HL-60 (cell line): Measurements from ENCODE around the gene ZNF544.

Source experiments
- DNase-seq, 2 experiments: peaks; one replicate each; pipeline ENCODE4 v3.0.0-alpha.2; 2010 to 2020; ENCODE audit warnings: low read depth in 1 of 2, low spot score in 1 of 2
- H3K27ac ChIP-seq: fragments of 250-450 bp; sonication (Bioruptor Pico); replicated peaks from 2 replicates; pipeline ENCODE4 v1.5.1; 2020; ENCODE audit warnings: mild to moderate bottlenecking, moderate library complexity
- H3K27me3 ChIP-seq: fragments of 250-450 bp; sonication (Bioruptor Pico); 2 replicates; pipeline ENCODE4 v1.5.1; 2021; ENCODE audit warnings: mild to moderate bottlenecking, moderate library complexity; ENCODE audit not compliant: insufficient read depth, poor library complexity, severe bottlenecking
- H3K4me3 ChIP-seq: replicated peaks from 2 replicates; pipeline ENCODE4 v1.5.1; 2011; ENCODE audit warnings: mild to moderate bottlenecking, control low read depth, low read length; ENCODE audit not compliant: insufficient read depth
- GABPA ChIP-seq: IDR thresholded peaks from 2 replicates; pipeline ENCODE4 v1.6.1; 2012; ENCODE audit warnings: low read depth
- POLR2AphosphoS5 ChIP-seq: IDR thresholded peaks from 2 replicates; pipeline ENCODE4 v1.6.1; 2012; ENCODE audit warnings: low read depth
- SPI1 ChIP-seq: IDR thresholded peaks from 2 replicates; pipeline ENCODE4 v1.6.1; 2012; ENCODE audit warnings: low read depth, mild to moderate bottlenecking, borderline replicate concordance
- long read RNA-seq: library from polyadenylated mRNA; unstranded; transcript quantifications from one replicate; pipeline ENCODE4 v2.0.0, GENCODE V29; 2020
- TF ChIP-seq, protein P1 (sequence below): IDR thresholded peaks from one replicate; pipeline ENCODE4 v1.5.1; 2011; ENCODE audit warnings: low read length, control low read depth, inconsistent platforms; ENCODE audit not compliant: insufficient read depth
- TF ChIP-seq, protein P2 (sequence below): IDR thresholded peaks from 2 replicates; pipeline ENCODE4 v1.6.1; 2012; ENCODE audit warnings: low read depth; ENCODE audit not compliant: insufficient replicate concordance

Gene ZNF544
- long read RNA-seq, partial matches to known transcripts, result 4 of 84 reads
- long read RNA-seq, other reads (novel, unspliced or antisense), result 72 of 84 reads

GRCh38 chr19:58228585-58229254, at the start of gene ZNF544:
TSS of gene ZNF544 (plus strand) at chr19:58228914. CDS start at chr19:58244024, 15,110 bp downstream.
- Histone ChIP-seq H3K27me3 (no peaks in the 10 kb centered on the region), H3K4me3 (peak within 1 kb of the TSS; percentile 92), H3K27ac (peak within 1 kb of the TSS; percentile 95)
- TF ChIP-seq POLR2AphosphoS5, result peak; percentile 91
- TF ChIP-seq, protein P1, sequence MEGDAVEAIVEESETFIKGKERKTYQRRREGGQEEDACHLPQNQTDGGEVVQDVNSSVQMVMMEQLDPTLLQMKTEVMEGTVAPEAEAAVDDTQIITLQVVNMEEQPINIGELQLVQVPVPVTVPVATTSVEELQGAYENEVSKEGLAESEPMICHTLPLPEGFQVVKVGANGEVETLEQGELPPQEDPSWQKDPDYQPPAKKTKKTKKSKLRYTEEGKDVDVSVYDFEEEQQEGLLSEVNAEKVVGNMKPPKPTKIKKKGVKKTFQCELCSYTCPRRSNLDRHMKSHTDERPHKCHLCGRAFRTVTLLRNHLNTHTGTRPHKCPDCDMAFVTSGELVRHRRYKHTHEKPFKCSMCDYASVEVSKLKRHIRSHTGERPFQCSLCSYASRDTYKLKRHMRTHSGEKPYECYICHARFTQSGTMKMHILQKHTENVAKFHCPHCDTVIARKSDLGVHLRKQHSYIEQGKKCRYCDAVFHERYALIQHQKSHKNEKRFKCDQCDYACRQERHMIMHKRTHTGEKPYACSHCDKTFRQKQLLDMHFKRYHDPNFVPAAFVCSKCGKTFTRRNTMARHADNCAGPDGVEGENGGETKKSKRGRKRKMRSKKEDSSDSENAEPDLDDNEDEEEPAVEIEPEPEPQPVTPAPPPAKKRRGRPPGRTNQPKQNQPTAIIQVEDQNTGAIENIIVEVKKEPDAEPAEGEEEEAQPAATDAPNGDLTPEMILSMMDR, result no peak
- TF ChIP-seq SPI1, result no peak
- TF ChIP-seq, protein P2, sequence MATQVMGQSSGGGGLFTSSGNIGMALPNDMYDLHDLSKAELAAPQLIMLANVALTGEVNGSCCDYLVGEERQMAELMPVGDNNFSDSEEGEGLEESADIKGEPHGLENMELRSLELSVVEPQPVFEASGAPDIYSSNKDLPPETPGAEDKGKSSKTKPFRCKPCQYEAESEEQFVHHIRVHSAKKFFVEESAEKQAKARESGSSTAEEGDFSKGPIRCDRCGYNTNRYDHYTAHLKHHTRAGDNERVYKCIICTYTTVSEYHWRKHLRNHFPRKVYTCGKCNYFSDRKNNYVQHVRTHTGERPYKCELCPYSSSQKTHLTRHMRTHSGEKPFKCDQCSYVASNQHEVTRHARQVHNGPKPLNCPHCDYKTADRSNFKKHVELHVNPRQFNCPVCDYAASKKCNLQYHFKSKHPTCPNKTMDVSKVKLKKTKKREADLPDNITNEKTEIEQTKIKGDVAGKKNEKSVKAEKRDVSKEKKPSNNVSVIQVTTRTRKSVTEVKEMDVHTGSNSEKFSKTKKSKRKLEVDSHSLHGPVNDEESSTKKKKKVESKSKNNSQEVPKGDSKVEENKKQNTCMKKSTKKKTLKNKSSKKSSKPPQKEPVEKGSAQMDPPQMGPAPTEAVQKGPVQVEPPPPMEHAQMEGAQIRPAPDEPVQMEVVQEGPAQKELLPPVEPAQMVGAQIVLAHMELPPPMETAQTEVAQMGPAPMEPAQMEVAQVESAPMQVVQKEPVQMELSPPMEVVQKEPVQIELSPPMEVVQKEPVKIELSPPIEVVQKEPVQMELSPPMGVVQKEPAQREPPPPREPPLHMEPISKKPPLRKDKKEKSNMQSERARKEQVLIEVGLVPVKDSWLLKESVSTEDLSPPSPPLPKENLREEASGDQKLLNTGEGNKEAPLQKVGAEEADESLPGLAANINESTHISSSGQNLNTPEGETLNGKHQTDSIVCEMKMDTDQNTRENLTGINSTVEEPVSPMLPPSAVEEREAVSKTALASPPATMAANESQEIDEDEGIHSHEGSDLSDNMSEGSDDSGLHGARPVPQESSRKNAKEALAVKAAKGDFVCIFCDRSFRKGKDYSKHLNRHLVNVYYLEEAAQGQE, result peak; percentile 37
- TF ChIP-seq GABPA, result peak; percentile 76
- peak; percentile 84 to 89 for DNase-seq

GRCh38 chr19:58181902-58182576, 46.7 kb upstream of the ZNF544 start:
- peak; percentile 54 to 86 for DNase-seq

GRCh38 chr19:58182577-58182988, 46.1 kb upstream of the ZNF544 start:
- Histone ChIP-seq H3K27ac (peak overlapping the region; percentile 99), H3K27me3 (no peaks in the 10 kb centered on the region), H3K4me3 (peak overlapping the region; percentile 47)
- DNase-seq, result peak; percentile 94 to 97
- TF ChIP-seq POLR2AphosphoS5 (peak; percentile 7), GABPA (peak; percentile 70)
- TF ChIP-seq, protein P2, result no peak
- TF ChIP-seq, protein P1, result no peak

More at GRCh38 chr19:58181902-58182576, 46.7 kb upstream of the ZNF544 start:
- no peak for TF ChIP-seq POLR2AphosphoS5
- TF ChIP-seq, protein P1, result peak; percentile 78
- H3K4me3 ChIP-seq, result peak overlapping the region; percentile 47
- H3K27ac ChIP-seq, result peak overlapping the region; percentile 99
- H3K27me3 ChIP-seq, result no peaks in the 10 kb centered on the region
